HEK293 (cell line): ENCODE results near the gene GBX2.

Experiments used
- CTCF ChIP-seq: fragments of 450-650 bp; formaldehyde crosslinking; IDR thresholded peaks from 2 replicates; pipeline ENCODE4 v1.5.1; 2016; ENCODE audit warnings: missing biosample characterization, missing genetic modification characterization
- RBAK ChIP-seq: fragments of 450-650 bp; formaldehyde crosslinking; IDR thresholded peaks from 2 replicates; pipeline ENCODE4 v1.5.1; 2016; ENCODE audit warnings: missing biosample characterization, missing genetic modification characterization
- ZNF501 ChIP-seq: fragments of 450-650 bp; formaldehyde crosslinking; IDR thresholded peaks from 2 replicates; pipeline ENCODE4 v1.5.1; 2016; ENCODE audit warnings: missing biosample characterization, missing genetic modification characterization
- ZNF747 ChIP-seq: fragments of 450-650 bp; formaldehyde crosslinking; IDR thresholded peaks from 2 replicates; pipeline ENCODE4 v1.5.1; 2016; ENCODE audit warnings: missing biosample characterization, missing genetic modification characterization

- TF ChIP-seq RBAK (tag by site-specific recombination) (no peak), ZNF501 (tag by site-specific recombination) (no peak), CTCF (tag by site-specific recombination) (no peak), ZNF747 (tag by site-specific recombination) (no peak)
Observed at GRCh38 chr2:236156095-236156859, 11.9 kb downstream of the GBX2 start.
